ENCODE results near the gene AJM1.
A peak's percentile ranks its signal among the peaks of the same experiment; 100 is the strongest.

AJM1 gene

GRCh38 chr9:136845465-136846260, 3.4 kb downstream of the AJM1 start:
- no peak for DNase-seq (ENCODE audit: low spot score)

- DNase-seq (ENCODE audit: low spot score), result no peak
Observed at GRCh38 chr9:136846376-136847087, 4.3 kb downstream of the AJM1 start.

GRCh38 chr9:136847088-136847825, 5.0 kb downstream of the AJM1 start:
- DNase-seq (ENCODE audit: low spot score), result peak; percentile 88

GRCh38 chr9:136847826-136848392, 5.6 kb downstream of the AJM1 start:
- peak; percentile 88 for DNase-seq (ENCODE audit: low spot score)

GRCh38 chr9:136848393-136849037, 6.2 kb downstream of the AJM1 start:
- DNase-seq (ENCODE audit: low spot score), result no peak

GRCh38 chr9:136849038-136849959, 7.0 kb downstream of the AJM1 start, which contains the start of gene PHPT1:
Gene PHPT1, plus strand, starts transcription at chr9:136849409. Its CDS starts 22 bp downstream, at chr9:136849431.
- DNase-seq (ENCODE audit: low spot score), result peak; percentile 99

- DNase-seq (ENCODE audit: low spot score), result no peak
Observed at GRCh38 chr9:136849960-136850865, 7.9 kb downstream of the AJM1 start.

- DNase-seq (ENCODE audit: low spot score), result no peak
Observed at GRCh38 chr9:136850866-136851775, 8.8 kb downstream of the AJM1 start.

- DNase-seq (ENCODE audit: low spot score), result no peak
Observed at GRCh38 chr9:136851941-136852663, 9.8 kb downstream of the AJM1 start, which contains the start of gene MAMDC4. Gene MAMDC4, plus strand, starts transcription at chr9:136852346. Its CDS starts 71 bp downstream, at chr9:136852417.

- DNase-seq (ENCODE audit: low spot score), result no peak
Observed at GRCh38 chr9:136852664-136853595, 10.7 kb downstream of the AJM1 start.

- DNase-seq (ENCODE audit: low spot score), result no peak
Observed at GRCh38 chr9:136853596-136854112, 11.4 kb downstream of the AJM1 start.

GRCh38 chr9:136854113-136854841, 12.0 kb downstream of the AJM1 start:
- no peak for DNase-seq (ENCODE audit: low spot score)

- DNase-seq (ENCODE audit: low spot score), result no peak
Observed at GRCh38 chr9:136854842-136855460, 12.7 kb downstream of the AJM1 start.

GRCh38 chr9:136855461-136856078, 13.3 kb downstream of the AJM1 start:
- DNase-seq (ENCODE audit: low spot score), result no peak

- no peak for DNase-seq (ENCODE audit: low spot score)
Observed at GRCh38 chr9:136856079-136856476, 13.8 kb downstream of the AJM1 start.

All from left forelimb (tissue), 1 donor.